ENCODE data around the gene CYSTM1. TPM values are rescaled to one million over a fixed set of nuclear protein-coding genes. Genes with fewer than 3 reads are reported as not detected.
A peak's percentile ranks its signal among the peaks of the same experiment; 100 is the strongest.

CYSTM1 gene
- total and polyA plus RNA-seq, 2 experiments from 2014 or later, result 16.0 to 42.3 TPM

- Histone ChIP-seq H3K27me3 (replicated peaks; ENCODE audit: insufficient read depth) (no peaks in the 10 kb centered on the region), H3K9me3 (ENCODE audit: low read depth) (no peaks in the 10 kb centered on the region), H3K4me2 (ENCODE audit: unreplicated experiment) (peak overlapping the region; percentile 75), H3K27ac (peak overlapping the region; percentile 72), H3K4me3 (peak overlapping the region; percentile 44; the same call in 1 of the 2 replicates), H3F3A (ENCODE audit: insufficient read depth) (peaks cover 30% of the 10 kb centered on the region), H3K9ac (no peak overlapping the region; the same call in 1 of the 2 replicates), H4K20me1 (ENCODE audit: insufficient read depth) (0 out of 2 replicates have a peak, but pooled peaks cover 7% of the 10 kb centered on the region), H3K36me3 (ENCODE audit: low read depth) (no peaks in the 10 kb centered on the region), H3K79me2 (ENCODE audit: insufficient read depth) (peaks cover 84% of the 10 kb centered on the region), H3K4me1 (ENCODE audit: insufficient read depth) (peaks cover 20% of the 10 kb centered on the region), H3K9me2 (ENCODE audit: insufficient read depth) (no peaks in the 10 kb centered on the region), H2AFZ (no peak overlapping the region)
- WGBS, 2 experiments (ENCODE audit: low coverage in 1 of 2, low lambda C conversion rate in 2 of 2, missing lambda C conversion rate in 2 of 2), result 75 to 76% methylated on average over 5 of the region's 5 CpGs
- in situ Hi-C loops (cut with MboI), result no loop called here
- DNase-seq, result no peak
- no peak for TF ChIP-seq EZH2 (IDR thresholded peaks at IDR 0.05; ENCODE audit: insufficient read depth, poor library complexity, severe bottlenecking)
- no peak for TF ChIP-seq EZH2phosphoT487 (IDR thresholded peaks at IDR 0.05; ENCODE audit: insufficient read depth, low read depth)
Measured at GRCh38 chr5:140130949-140131733, 43.8 kb upstream of the CYSTM1 start.

DNA sequence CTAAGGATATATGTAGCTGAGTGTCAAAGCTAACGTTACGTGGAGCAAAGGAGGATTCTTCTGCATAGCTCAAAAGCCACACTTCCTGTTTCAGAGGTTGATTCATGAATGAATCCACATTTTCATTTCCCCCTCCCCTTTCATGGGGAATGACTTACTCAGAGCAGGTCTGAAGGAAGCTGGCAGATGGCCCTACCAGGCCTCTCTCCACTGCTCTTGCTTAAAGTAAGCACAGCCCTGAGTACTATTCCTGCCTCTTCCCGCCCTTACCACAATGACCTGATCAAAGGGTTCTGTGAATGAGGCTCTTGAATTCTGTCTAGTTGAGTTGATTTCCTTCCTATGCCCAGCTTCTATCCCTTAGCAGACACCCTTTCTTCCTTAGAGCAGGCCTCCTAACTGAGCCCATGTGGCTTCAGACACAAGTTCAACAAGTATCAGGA lies 43.0 kb upstream of the CYSTM1 start:
- DNase-seq, result peak; percentile 97
- peaks cover 20% of the 10 kb centered on the region for H3K4me1 ChIP-seq (ENCODE audit: insufficient read depth)
- H3K9ac ChIP-seq, result no peak overlapping the region; the same call in 1 of the 2 replicates
- H3K9me2 ChIP-seq (ENCODE audit: insufficient read depth), result no peaks in the 10 kb centered on the region
- no peak overlapping the region for H2AFZ ChIP-seq
- H3K4me3 ChIP-seq, result peak overlapping the region; percentile 44; the same call in 1 of the 2 replicates
- 0% methylated on average over 3 of the region's 3 CpGs for WGBS, 2 experiments (ENCODE audit: low coverage in 1 of 2, low lambda C conversion rate in 2 of 2, missing lambda C conversion rate in 2 of 2)
- no peak for TF ChIP-seq EZH2phosphoT487 (IDR thresholded peaks at IDR 0.05; ENCODE audit: insufficient read depth, low read depth)
- TF ChIP-seq EZH2 (IDR thresholded peaks at IDR 0.05; ENCODE audit: insufficient read depth, poor library complexity, severe bottlenecking), result no peak
- in situ Hi-C loops (cut with MboI), result no loop called here
- peak overlapping the region; percentile 75 for H3K4me2 ChIP-seq (ENCODE audit: unreplicated experiment)
- H3K27me3 ChIP-seq (replicated peaks; ENCODE audit: insufficient read depth), result no peaks in the 10 kb centered on the region
- H3K79me2 ChIP-seq (ENCODE audit: insufficient read depth), result peaks cover 84% of the 10 kb centered on the region
- peak overlapping the region; percentile 72 for H3K27ac ChIP-seq
- H4K20me1 ChIP-seq (ENCODE audit: insufficient read depth), result 0 out of 2 replicates have a peak, but pooled peaks cover 10% of the 10 kb centered on the region
- H3K36me3 ChIP-seq (ENCODE audit: low read depth), result no peaks in the 10 kb centered on the region
- H3F3A ChIP-seq (ENCODE audit: insufficient read depth), result peaks cover 30% of the 10 kb centered on the region
- no peaks in the 10 kb centered on the region for H3K9me3 ChIP-seq (ENCODE audit: low read depth)

DNA sequence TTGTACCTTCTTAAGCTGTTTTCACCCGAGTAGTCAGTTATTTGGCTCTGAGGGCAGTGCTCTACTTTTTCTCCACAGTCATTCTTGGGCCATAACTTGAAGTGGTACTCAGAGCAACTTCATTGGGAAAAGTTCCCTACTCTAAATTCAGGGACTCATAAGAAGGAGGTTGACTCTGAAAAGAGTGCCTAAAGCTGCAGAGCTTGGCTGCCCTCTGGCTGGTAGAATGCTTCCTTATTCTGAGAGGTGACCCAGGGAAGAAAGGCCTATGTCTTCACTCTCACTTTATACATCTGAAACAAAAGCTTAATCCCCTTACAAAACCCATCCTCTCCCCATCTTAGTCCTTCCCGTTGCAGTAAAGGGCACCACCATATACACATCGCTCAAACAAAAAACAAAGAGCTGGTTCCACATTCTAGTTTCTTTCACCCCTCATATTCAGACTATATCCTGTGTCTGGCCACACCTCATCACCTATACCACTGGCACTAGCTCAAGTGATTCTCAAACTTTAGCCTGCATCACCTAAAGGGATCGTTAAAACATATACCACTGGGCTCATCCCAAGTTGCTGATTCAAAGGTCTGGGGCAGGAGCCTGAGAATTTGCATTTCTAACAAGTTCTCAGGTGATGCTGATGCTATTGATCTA lies 41.3 kb upstream of the CYSTM1 start:
- DNase-seq, result no peak
- H3K27me3 ChIP-seq (replicated peaks; ENCODE audit: insufficient read depth), result no peaks in the 10 kb centered on the region
- no peak for TF ChIP-seq EZH2 (IDR thresholded peaks at IDR 0.05; ENCODE audit: insufficient read depth, poor library complexity, severe bottlenecking)
- TF ChIP-seq EZH2phosphoT487 (IDR thresholded peaks at IDR 0.05; ENCODE audit: insufficient read depth, low read depth), result no peak
- H2AFZ ChIP-seq, result no peak overlapping the region
- in situ Hi-C loops (cut with MboI), result no loop called here
- H3K4me3 ChIP-seq, result no peak overlapping the region
- H3K9me3 ChIP-seq (ENCODE audit: low read depth), result no peaks in the 10 kb centered on the region
- H3F3A ChIP-seq (ENCODE audit: insufficient read depth), result peaks cover 30% of the 10 kb centered on the region
- H3K4me1 ChIP-seq (ENCODE audit: insufficient read depth), result peaks cover 20% of the 10 kb centered on the region
- no peaks in the 10 kb centered on the region for H3K9me2 ChIP-seq (ENCODE audit: insufficient read depth)
- H3K79me2 ChIP-seq (ENCODE audit: insufficient read depth), result peaks cover 84% of the 10 kb centered on the region
- H3K36me3 ChIP-seq (ENCODE audit: low read depth), result no peaks in the 10 kb centered on the region
- H3K4me2 ChIP-seq (ENCODE audit: unreplicated experiment), result no peak overlapping the region
- 0 out of 2 replicates have a peak, but pooled peaks cover 19% of the 10 kb centered on the region for H4K20me1 ChIP-seq (ENCODE audit: insufficient read depth)
- H3K27ac ChIP-seq, result no peak overlapping the region
- 85 to 89% methylated on average over 4 of the region's 4 CpGs for whole genome bisulfite sequencing, 2 experiments (ENCODE audit: low coverage in 1 of 2, low lambda C conversion rate in 2 of 2, missing lambda C conversion rate in 2 of 2)
- H3K9ac ChIP-seq, result no peak overlapping the region

GRCh38 chr5:140134277-140134935 lies 40.6 kb upstream of the CYSTM1 start:
- Histone ChIP-seq H3K9me2 (ENCODE audit: insufficient read depth) (no peaks in the 10 kb centered on the region), H3F3A (ENCODE audit: insufficient read depth) (peaks cover 30% of the 10 kb centered on the region), H3K36me3 (ENCODE audit: low read depth) (no peaks in the 10 kb centered on the region), H3K4me1 (ENCODE audit: insufficient read depth) (peaks cover 20% of the 10 kb centered on the region), H3K79me2 (ENCODE audit: insufficient read depth) (peaks cover 84% of the 10 kb centered on the region), H2AFZ (no peak overlapping the region), H3K27me3 (replicated peaks; ENCODE audit: insufficient read depth) (no peaks in the 10 kb centered on the region), H3K4me2 (ENCODE audit: unreplicated experiment) (no peak overlapping the region), H3K9ac (no peak overlapping the region), H3K4me3 (no peak overlapping the region), H3K27ac (no peak overlapping the region), H3K9me3 (ENCODE audit: low read depth) (no peaks in the 10 kb centered on the region), H4K20me1 (ENCODE audit: insufficient read depth) (0 out of 2 replicates have a peak, but pooled peaks cover 19% of the 10 kb centered on the region)
- in situ Hi-C loops (cut with MboI), result no loop called here
- TF ChIP-seq EZH2phosphoT487 (IDR thresholded peaks at IDR 0.05; ENCODE audit: insufficient read depth, low read depth), result no peak
- TF ChIP-seq EZH2 (IDR thresholded peaks at IDR 0.05; ENCODE audit: insufficient read depth, poor library complexity, severe bottlenecking), result no peak
- WGBS, 2 experiments (ENCODE audit: low coverage in 1 of 2, low lambda C conversion rate in 2 of 2, missing lambda C conversion rate in 2 of 2), result 99 to 100% methylated on average over 2 of the region's 2 CpGs
- no peak for DNase-seq

Data from GM23248 (cell line).